HFFc6 (cell line): ENCODE results near the gene MSI2. TPM values are rescaled to one million over a fixed set of nuclear protein-coding genes. Genes with fewer than 3 reads are reported as not detected.

Experiments
- DNase-seq: peaks from one replicate; pipeline ENCODE4 v3.0.0-alpha.2; 2018
- H3K27ac Mint-ChIP-seq: 2 replicates; pipeline ENCODE4 v1.8.0; 2020; ENCODE audit warnings: mild to moderate bottlenecking, mixed read lengths
- H3K27me3 Mint-ChIP-seq: 2 replicates; pipeline ENCODE4 v1.8.0; 2021; ENCODE audit warnings: mild to moderate bottlenecking, moderate library complexity, mixed read lengths; ENCODE audit not compliant: insufficient read depth
- H3K36me3 Mint-ChIP-seq: 2 replicates; pipeline ENCODE4 v1.8.0; 2021; ENCODE audit warnings: low read depth, mixed read lengths
- H3K4me1 Mint-ChIP-seq: 2 replicates; pipeline ENCODE4 v1.8.0; 2020; ENCODE audit warnings: low read depth, mixed read lengths
- H3K4me3 Mint-ChIP-seq: 2 replicates; pipeline ENCODE4 v1.8.0; 2020; ENCODE audit warnings: mild to moderate bottlenecking, moderate library complexity, mixed read lengths
- H3K9me3 Mint-ChIP-seq: 2 replicates; pipeline ENCODE4 v1.8.0; 2020; ENCODE audit warnings: mild to moderate bottlenecking, mixed read lengths
- total RNA-seq, 6 experiments: library from RNA; stranded (reverse); fragmentation: NEBNext Ultra II Directional; extraction: Animal tissue kit (Norgen Biotek cat#: 25700); gene quantifications; 2 replicates in 1 of 6; 3 replicates in 5 of 6; pipeline ENCODE4 v1.2.3, GENCODE V29; 2021
- TF ChIP-seq, protein P1 (sequence below): fragments of 200-600 bp; sonication (generic); IDR thresholded peaks from 2 replicates; pipeline ENCODE4 v1.5.0; 2021; ENCODE audit warnings: antibody characterized with exemption, mild to moderate bottlenecking

MSI2 gene
- total RNA-seq, 6 experiments from 2014 or later, result 53.5 to 71.7 (median 55.0) TPM

DNA sequence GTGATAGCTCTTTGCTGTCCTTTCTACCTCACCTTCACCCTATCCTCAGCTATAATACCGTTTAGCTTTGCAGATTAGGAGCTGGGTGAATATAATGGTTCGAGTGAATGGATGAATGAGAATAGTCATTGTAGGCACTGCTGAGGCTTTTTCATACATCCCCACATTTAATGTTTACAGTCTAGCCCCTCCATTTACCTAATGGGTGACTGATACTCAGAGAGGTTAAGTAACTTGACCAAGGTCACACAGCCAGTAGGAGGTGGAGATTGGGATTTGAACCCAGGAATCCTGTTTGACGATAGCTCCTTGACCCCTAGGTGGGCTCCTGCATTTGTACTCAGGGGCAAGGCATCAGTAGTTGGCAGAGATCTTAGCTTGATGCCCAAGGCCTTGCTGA, 293.1 kb downstream of the MSI2 start:
- Mint-ChIP-seq H3K27me3 (no peaks in the 10 kb centered on the region; the same call in none of the 2 replicates), H3K4me1 (peaks cover 35% of the 10 kb centered on the region), H3K27ac (no peak overlapping the region), H3K4me3 (no peak overlapping the region), H3K9me3 (no peaks in the 10 kb centered on the region), H3K36me3 (no peaks in the 10 kb centered on the region)
- no peak for DNase-seq
- TF ChIP-seq, protein P1, sequence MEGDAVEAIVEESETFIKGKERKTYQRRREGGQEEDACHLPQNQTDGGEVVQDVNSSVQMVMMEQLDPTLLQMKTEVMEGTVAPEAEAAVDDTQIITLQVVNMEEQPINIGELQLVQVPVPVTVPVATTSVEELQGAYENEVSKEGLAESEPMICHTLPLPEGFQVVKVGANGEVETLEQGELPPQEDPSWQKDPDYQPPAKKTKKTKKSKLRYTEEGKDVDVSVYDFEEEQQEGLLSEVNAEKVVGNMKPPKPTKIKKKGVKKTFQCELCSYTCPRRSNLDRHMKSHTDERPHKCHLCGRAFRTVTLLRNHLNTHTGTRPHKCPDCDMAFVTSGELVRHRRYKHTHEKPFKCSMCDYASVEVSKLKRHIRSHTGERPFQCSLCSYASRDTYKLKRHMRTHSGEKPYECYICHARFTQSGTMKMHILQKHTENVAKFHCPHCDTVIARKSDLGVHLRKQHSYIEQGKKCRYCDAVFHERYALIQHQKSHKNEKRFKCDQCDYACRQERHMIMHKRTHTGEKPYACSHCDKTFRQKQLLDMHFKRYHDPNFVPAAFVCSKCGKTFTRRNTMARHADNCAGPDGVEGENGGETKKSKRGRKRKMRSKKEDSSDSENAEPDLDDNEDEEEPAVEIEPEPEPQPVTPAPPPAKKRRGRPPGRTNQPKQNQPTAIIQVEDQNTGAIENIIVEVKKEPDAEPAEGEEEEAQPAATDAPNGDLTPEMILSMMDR, result no peak

DNA sequence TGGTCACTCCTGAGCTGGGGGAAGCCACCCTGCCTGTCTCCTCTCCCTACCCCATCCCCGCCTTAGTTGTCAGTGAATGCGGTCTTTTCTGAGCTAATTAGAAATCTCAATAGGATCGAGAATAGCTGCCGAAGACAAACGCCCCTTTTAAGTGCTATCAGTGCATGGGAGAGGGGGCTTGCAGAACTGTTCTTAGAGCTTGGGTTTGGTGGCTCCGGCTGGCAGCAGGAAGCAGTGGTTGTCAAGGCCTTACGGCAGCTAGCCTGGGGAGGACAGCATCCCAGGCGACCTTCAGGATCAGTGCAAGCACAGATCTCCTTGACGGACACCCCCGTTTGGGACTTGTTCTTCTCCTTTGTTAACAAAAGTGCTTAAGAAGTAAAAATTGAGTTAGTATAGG, 293.7 kb downstream of the MSI2 start:
- TF ChIP-seq, protein P1, result no peak
- Mint-ChIP-seq H3K9me3 (no peaks in the 10 kb centered on the region), H3K27ac (no peak overlapping the region), H3K4me3 (no peak overlapping the region), H3K36me3 (no peaks in the 10 kb centered on the region), H3K4me1 (peaks cover 32% of the 10 kb centered on the region), H3K27me3 (peaks cover 2% of the 10 kb centered on the region; the same call in 1 of the 2 replicates)
- no peak for DNase-seq

DNA sequence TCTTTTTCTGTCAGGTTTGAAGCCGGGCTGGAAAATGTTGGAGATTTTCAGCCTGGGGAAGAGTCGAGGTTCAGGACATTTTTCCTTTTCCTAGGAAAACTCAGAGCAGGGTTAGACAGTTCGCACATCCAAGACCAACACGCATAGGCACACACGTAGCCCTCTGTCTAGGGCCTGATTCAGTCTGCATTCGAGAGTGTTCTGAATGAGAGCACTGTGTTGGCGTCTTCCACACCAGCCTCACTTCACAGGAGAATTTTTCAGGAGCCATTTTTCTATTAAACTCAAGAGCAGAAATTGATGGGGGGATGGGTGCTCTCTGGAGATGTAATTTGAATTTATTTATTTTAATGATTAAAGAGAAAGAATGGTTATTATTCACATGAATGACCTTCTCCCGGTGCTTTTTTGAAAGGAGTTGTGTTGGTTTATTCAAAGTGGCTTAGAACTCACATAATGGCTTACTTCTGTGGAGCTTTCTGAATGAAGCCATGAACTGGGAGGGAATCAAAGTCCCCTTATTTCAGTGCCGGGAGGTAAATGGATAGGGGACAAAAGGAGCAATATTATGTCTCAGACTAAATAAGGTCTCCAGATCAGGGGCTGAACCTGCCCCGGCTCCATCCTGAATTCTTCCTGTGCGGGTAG, 294.5 kb downstream of the MSI2 start:
- Mint-ChIP-seq H3K27ac (no peak overlapping the region), H3K9me3 (no peaks in the 10 kb centered on the region), H3K4me3 (no peak overlapping the region), H3K27me3 (peaks cover 2% of the 10 kb centered on the region; the same call in 1 of the 2 replicates), H3K36me3 (no peaks in the 10 kb centered on the region), H3K4me1 (peaks cover 40% of the 10 kb centered on the region)
- DNase-seq, result no peak
- TF ChIP-seq, protein P1, result no peak

DNA sequence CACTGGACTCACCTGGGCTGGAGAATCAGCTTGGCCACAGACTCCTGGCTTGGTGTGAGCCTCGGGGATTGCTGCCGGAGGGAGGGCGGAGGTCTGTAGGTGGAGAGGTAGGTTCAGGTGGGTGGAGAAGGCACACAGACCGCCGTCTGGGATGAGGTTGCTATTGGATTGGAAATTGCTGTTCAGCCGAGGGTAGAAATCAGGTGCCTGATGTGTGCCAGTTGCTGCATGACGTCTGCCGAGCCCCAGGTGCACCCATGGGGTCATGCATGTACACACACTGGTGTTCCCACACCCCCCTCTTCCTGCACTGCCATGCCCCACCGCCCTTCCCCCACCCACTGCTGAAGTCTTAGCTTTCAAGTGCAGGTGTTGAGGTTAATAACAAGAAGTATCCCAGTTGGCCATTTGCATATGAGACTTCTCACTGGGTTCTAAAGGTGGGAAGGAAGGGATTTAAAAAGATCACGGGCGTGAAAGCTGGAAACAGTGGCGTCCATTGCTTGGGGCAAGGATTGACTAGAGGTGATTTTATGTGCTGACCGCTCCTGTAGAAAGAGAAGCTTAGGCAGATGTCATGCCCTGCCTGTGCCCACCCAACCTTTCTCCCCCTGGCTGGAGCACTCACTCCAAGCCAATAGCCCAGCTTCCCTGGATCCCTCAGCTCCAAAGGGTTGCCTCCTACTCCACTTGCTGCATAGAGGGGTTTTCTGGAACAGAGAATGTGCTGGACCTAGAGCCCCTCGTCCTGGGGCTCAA, 295.2 kb downstream of the MSI2 start:
- Mint-ChIP-seq H3K4me1 (peaks cover 47% of the 10 kb centered on the region), H3K27ac (no peak overlapping the region)

DNA sequence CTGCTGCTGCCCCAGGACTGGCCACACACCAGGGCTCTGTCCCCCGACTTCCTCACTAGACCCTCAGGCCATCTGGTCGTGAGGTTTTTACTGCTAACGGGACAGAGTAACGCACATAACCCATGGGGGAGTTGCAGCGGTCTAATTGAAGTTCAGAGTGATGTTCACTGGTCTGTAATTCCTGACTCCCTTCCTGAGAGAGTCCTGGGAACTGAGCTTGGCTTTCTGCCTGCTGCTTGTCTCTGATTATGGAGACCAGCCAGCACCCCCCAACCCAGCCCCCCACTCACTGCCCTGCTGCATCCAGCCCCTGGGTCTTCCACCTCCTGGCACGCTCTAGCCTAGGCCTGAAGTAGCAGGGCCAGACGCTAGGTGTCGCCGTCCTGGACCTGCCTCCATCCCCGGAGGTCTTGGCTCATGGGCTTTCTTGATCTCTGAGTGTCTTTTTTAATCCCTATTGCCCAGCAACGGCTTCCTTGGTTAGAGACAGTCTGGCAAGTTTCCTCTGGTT, 295.8 kb downstream of the MSI2 start:
- DNase-seq, result no peak
- Mint-ChIP-seq H3K9me3 (no peaks in the 10 kb centered on the region), H3K4me3 (no peak overlapping the region), H3K27ac (peak overlapping the region; percentile 42; the same call in 1 of the 2 replicates), H3K4me1 (peaks cover 54% of the 10 kb centered on the region), H3K27me3 (peaks cover 2% of the 10 kb centered on the region; the same call in 1 of the 2 replicates), H3K36me3 (no peaks in the 10 kb centered on the region)
- TF ChIP-seq, protein P1, result peak; percentile 63

More for the DNA sequence above, 295.2 kb downstream of the MSI2 start:
- Mint-ChIP-seq H3K27me3 (peaks cover 2% of the 10 kb centered on the region; the same call in 1 of the 2 replicates), H3K36me3 (no peaks in the 10 kb centered on the region), H3K4me3 (no peak overlapping the region), H3K9me3 (no peaks in the 10 kb centered on the region)
- TF ChIP-seq, protein P1, result no peak
- DNase-seq, result no peak
